Measurements from ENCODE around the gene LHFPL2.
"Not testable (repeated sequence)": the region's sequence is repeated elsewhere in the genome, so short reads cannot be mapped to it uniquely, and the experiment has no call there.

Gene LHFPL2

GRCh38 chr5:78666975-78667374, 18.4 kb upstream of the LHFPL2 start:
- in situ Hi-C loops (cut with MboI; ENCODE audit: low sequenced_read_pairs): not testable (repeated sequence)

- in situ Hi-C loops (cut with MboI; ENCODE audit: low sequenced_read_pairs): no loop called here
Measured at GRCh38 chr5:78666041-78666444, 17.5 kb upstream of the LHFPL2 start.

GRCh38 chr5:78665534-78665933, 17.0 kb upstream of the LHFPL2 start:
- in situ Hi-C loops (cut with MboI; ENCODE audit: low sequenced_read_pairs): no loop called here

GRCh38 chr5:78662323-78662722, 13.8 kb upstream of the LHFPL2 start:
- in situ Hi-C loops (cut with MboI; ENCODE audit: low sequenced_read_pairs): no loop called here

GRCh38 chr5:78661691-78662090, 13.1 kb upstream of the LHFPL2 start:
- in situ Hi-C loops (cut with MboI; ENCODE audit: low sequenced_read_pairs): no loop called here

GRCh38 chr5:78661044-78661443, 12.5 kb upstream of the LHFPL2 start:
- in situ Hi-C loops (cut with MboI; ENCODE audit: low sequenced_read_pairs): no loop called here

GRCh38 chr5:78660401-78660800, 11.8 kb upstream of the LHFPL2 start:
- in situ Hi-C loops (cut with MboI; ENCODE audit: low sequenced_read_pairs): no loop called here

- in situ Hi-C loops (cut with MboI; ENCODE audit: low sequenced_read_pairs): no loop called here
Measured at GRCh38 chr5:78659714-78660113, 11.1 kb upstream of the LHFPL2 start.

GRCh38 chr5:78659114-78659513, 10.5 kb upstream of the LHFPL2 start:
- in situ Hi-C loops (cut with MboI; ENCODE audit: low sequenced_read_pairs): no loop called here

GRCh38 chr5:78657201-78657600, 8.6 kb upstream of the LHFPL2 start:
- in situ Hi-C loops (cut with MboI; ENCODE audit: low sequenced_read_pairs): no loop called here

- in situ Hi-C loops (cut with MboI; ENCODE audit: low sequenced_read_pairs): no loop called here
Measured at GRCh38 chr5:78655746-78656290, 7.2 kb upstream of the LHFPL2 start.

GRCh38 chr5:78654386-78654785, 5.8 kb upstream of the LHFPL2 start:
- in situ Hi-C loops (cut with MboI; ENCODE audit: low sequenced_read_pairs): no loop called here

- in situ Hi-C loops (cut with MboI; ENCODE audit: low sequenced_read_pairs): no loop called here
Measured at GRCh38 chr5:78653681-78654366, 5.3 kb upstream of the LHFPL2 start.

GRCh38 chr5:78653031-78653430, 4.5 kb upstream of the LHFPL2 start:
- in situ Hi-C loops (cut with MboI; ENCODE audit: low sequenced_read_pairs): no loop called here

GRCh38 chr5:78651468-78651867, 2.9 kb upstream of the LHFPL2 start:
- in situ Hi-C loops (cut with MboI; ENCODE audit: low sequenced_read_pairs): no loop called here

GRCh38 chr5:78650531-78650930, 2.0 kb upstream of the LHFPL2 start:
- in situ Hi-C loops (cut with MboI; ENCODE audit: low sequenced_read_pairs): no loop called here

GRCh38 chr5:78649861-78650496, 1.4 kb upstream of the LHFPL2 start:
- in situ Hi-C loops (cut with MboI; ENCODE audit: low sequenced_read_pairs): no loop called here

- in situ Hi-C loops (cut with MboI; ENCODE audit: low sequenced_read_pairs): no loop called here
Measured at GRCh38 chr5:78649211-78649695, 681 bp upstream of the LHFPL2 start.

- in situ Hi-C loops (cut with MboI; ENCODE audit: low sequenced_read_pairs): no loop called here
Measured at GRCh38 chr5:78647838-78648358, 674 bp downstream of the LHFPL2 start.

GRCh38 chr5:78647351-78647818, 1.2 kb downstream of the LHFPL2 start:
- in situ Hi-C loops (cut with MboI; ENCODE audit: low sequenced_read_pairs): no loop called here

- in situ Hi-C loops (cut with MboI; ENCODE audit: low sequenced_read_pairs): no loop called here
Measured at GRCh38 chr5:78644741-78645300, 3.8 kb downstream of the LHFPL2 start.

- in situ Hi-C loops (cut with MboI; ENCODE audit: low sequenced_read_pairs): no loop called here
Measured at GRCh38 chr5:78644129-78644528, 4.4 kb downstream of the LHFPL2 start.
